ENCODE results near the gene CERKL. TPM values are rescaled to one million over a fixed set of nuclear protein-coding genes. Genes with fewer than 3 reads are reported as not detected.

CERKL gene
- total and polyA plus RNA-seq, 2 donors (not counting 1 experiment from before 2014, with no cell fraction given), result 0.03 TPM; not detected in 1

- intact Hi-C loops (cut with micrococcal nuclease), result no loop called here
Observed at GRCh38 chr2:181520253-181520652, 136.7 kb downstream of the CERKL start.

GRCh38 chr2:181517685-181518301 is 139.1 kb downstream of the CERKL start:
- no peak overlapping the region for H3K4me3 Mint-ChIP-seq
- peaks cover 7% of the 10 kb centered on the region for H3K4me1 Mint-ChIP-seq
- Histone ChIP-seq H3K4me3 (ENCODE audit: control extremely low read depth in 1 of 5, extremely low read depth in 1 of 5, insufficient read depth in 1 of 5, low read depth in 2 of 5, low read length in 4 of 5) (no peak overlapping the region), H3K27ac (ENCODE audit: low read length in 2 of 2) (peak overlapping the region in 1 of 2 donors; percentile 53), H3K4me2 (replicated peaks; ENCODE audit: low read depth, low read length, poor library complexity, severe bottlenecking) (no peak overlapping the region), H4K20me1 (ENCODE audit: control insufficient read depth, insufficient read depth, low read length, poor library complexity, severe bottlenecking) (no peaks in the 10 kb centered on the region), H3K36me3 (replicated peaks in 1 of 2; ENCODE audit: control extremely low read depth in 1 of 2, control insufficient read depth in 1 of 2, extremely low read depth in 1 of 2, insufficient read depth in 2 of 2, low read length in 1 of 2) (peaks cover 8 to 83% of the 10 kb centered on the region in 2 experiments), H3K79me2 (ENCODE audit: control insufficient read depth, insufficient read depth, low read length) (no peaks in the 10 kb centered on the region), H3K27me3 (replicated peaks in 1 of 4; ENCODE audit: control extremely low read depth in 1 of 4, control insufficient read depth in 3 of 4, insufficient read depth in 4 of 4, low read length in 3 of 4) (no peaks in the 10 kb centered on the region), H3K9ac (ENCODE audit: low read length) (no peak overlapping the region), H2AFZ (ENCODE audit: insufficient read depth, low read depth, low read length, poor library complexity, severe bottlenecking) (no peak overlapping the region), H3K4me1 (ENCODE audit: control insufficient read depth in 2 of 2, insufficient read depth in 2 of 2, low read length in 2 of 2) (peaks cover 0 to 2% of the 10 kb centered on the region in 2 donors), H3K9me3 (ENCODE audit: control extremely low read depth in 1 of 3, control insufficient read depth in 2 of 3, insufficient read depth in 1 of 3, low read length in 2 of 3) (no peaks in the 10 kb centered on the region)
- whole genome bisulfite sequencing (ENCODE audit: insufficient coverage), result 14% methylated on average over 1 of the region's 1 CpG
- H3K9me3 Mint-ChIP-seq (ENCODE audit: insufficient read depth), result no peaks in the 10 kb centered on the region
- no peaks in the 10 kb centered on the region for H3K27me3 Mint-ChIP-seq
- H3K27ac Mint-ChIP-seq, result peak overlapping the region; percentile 57
- ChIA-PET POLR2A (no interaction called here), CTCF (no interaction called here)
- no peak for TF ChIP-seq EZH2 (IDR thresholded peaks at IDR 0.05; ENCODE audit: borderline replicate concordance, insufficient read depth, low read depth, low read length, poor library complexity, severe bottlenecking)
- TF ChIP-seq, protein P1, sequence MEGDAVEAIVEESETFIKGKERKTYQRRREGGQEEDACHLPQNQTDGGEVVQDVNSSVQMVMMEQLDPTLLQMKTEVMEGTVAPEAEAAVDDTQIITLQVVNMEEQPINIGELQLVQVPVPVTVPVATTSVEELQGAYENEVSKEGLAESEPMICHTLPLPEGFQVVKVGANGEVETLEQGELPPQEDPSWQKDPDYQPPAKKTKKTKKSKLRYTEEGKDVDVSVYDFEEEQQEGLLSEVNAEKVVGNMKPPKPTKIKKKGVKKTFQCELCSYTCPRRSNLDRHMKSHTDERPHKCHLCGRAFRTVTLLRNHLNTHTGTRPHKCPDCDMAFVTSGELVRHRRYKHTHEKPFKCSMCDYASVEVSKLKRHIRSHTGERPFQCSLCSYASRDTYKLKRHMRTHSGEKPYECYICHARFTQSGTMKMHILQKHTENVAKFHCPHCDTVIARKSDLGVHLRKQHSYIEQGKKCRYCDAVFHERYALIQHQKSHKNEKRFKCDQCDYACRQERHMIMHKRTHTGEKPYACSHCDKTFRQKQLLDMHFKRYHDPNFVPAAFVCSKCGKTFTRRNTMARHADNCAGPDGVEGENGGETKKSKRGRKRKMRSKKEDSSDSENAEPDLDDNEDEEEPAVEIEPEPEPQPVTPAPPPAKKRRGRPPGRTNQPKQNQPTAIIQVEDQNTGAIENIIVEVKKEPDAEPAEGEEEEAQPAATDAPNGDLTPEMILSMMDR (IDR thresholded peaks at IDR 0.05), result no peak
- intact Hi-C loops (cut with micrococcal nuclease), result loop anchor here (5.0 kb wide), 1 partner anchor 35 kb away; no protein-coding TSS in a partner anchor
- DNase-seq, result no peak
- ATAC-seq (ENCODE audit: low read depth), result no peak

More at GRCh38 chr2:181520253-181520652, 136.7 kb downstream of the CERKL start:
- Histone ChIP-seq H3K79me2 (ENCODE audit: control insufficient read depth, insufficient read depth, low read length) (no peaks in the 10 kb centered on the region), H3K4me2 (replicated peaks; ENCODE audit: low read depth, low read length, poor library complexity, severe bottlenecking) (no peak overlapping the region), H3K36me3 (replicated peaks in 1 of 2; ENCODE audit: control extremely low read depth in 1 of 2, control insufficient read depth in 1 of 2, extremely low read depth in 1 of 2, insufficient read depth in 2 of 2, low read length in 1 of 2) (peaks cover 1 to 82% of the 10 kb centered on the region in 2 experiments), H2AFZ (ENCODE audit: insufficient read depth, low read depth, low read length, poor library complexity, severe bottlenecking) (no peak overlapping the region), H3K4me1 (ENCODE audit: control insufficient read depth in 2 of 2, insufficient read depth in 2 of 2, low read length in 2 of 2) (peaks cover 0 to 2% of the 10 kb centered on the region in 2 donors), H3K4me3 (ENCODE audit: control extremely low read depth in 1 of 5, extremely low read depth in 1 of 5, insufficient read depth in 1 of 5, low read depth in 2 of 5, low read length in 4 of 5) (no peak overlapping the region), H4K20me1 (ENCODE audit: control insufficient read depth, insufficient read depth, low read length, poor library complexity, severe bottlenecking) (no peaks in the 10 kb centered on the region), H3K27ac (ENCODE audit: low read length in 2 of 2) (peak overlapping the region in 1 of 2 donors; percentile 44), H3K9ac (ENCODE audit: low read length) (no peak overlapping the region), H3K9me3 (ENCODE audit: control extremely low read depth in 1 of 3, control insufficient read depth in 2 of 3, insufficient read depth in 1 of 3, low read length in 2 of 3) (no peaks in the 10 kb centered on the region), H3K27me3 (replicated peaks in 1 of 4; ENCODE audit: control extremely low read depth in 1 of 4, control insufficient read depth in 3 of 4, insufficient read depth in 4 of 4, low read length in 3 of 4) (no peaks in the 10 kb centered on the region)
- ATAC-seq (ENCODE audit: low read depth) (no peak), DNase-seq (no peak)
- no peak for TF ChIP-seq EZH2 (IDR thresholded peaks at IDR 0.05; ENCODE audit: borderline replicate concordance, insufficient read depth, low read depth, low read length, poor library complexity, severe bottlenecking)
- TF ChIP-seq, protein P1 (IDR thresholded peaks at IDR 0.05), result no peak
- POLR2A ChIA-PET, result no interaction called here
- no peak overlapping the region for H3K4me3 Mint-ChIP-seq
- H3K27ac Mint-ChIP-seq, result no peak overlapping the region
- H3K4me1 Mint-ChIP-seq, result peaks cover 7% of the 10 kb centered on the region
- CTCF ChIA-PET, result no interaction called here
- 100% methylated on average over 1 of the region's 1 CpG for WGBS (ENCODE audit: insufficient coverage)
- no peaks in the 10 kb centered on the region for H3K9me3 Mint-ChIP-seq (ENCODE audit: insufficient read depth)
- H3K27me3 Mint-ChIP-seq, result no peaks in the 10 kb centered on the region

Data from B cell (primary cell).